CD4-positive, alpha-beta T cell treated with Interleukin-6 at 100 ng/mL for 8 hours (primary cell): ENCODE results near the gene PKD2L1.
"Not testable (repeated sequence)": the region's sequence is repeated elsewhere in the genome, so short reads cannot be mapped to it uniquely, and the experiment has no call there.

Experiments used
- DNase-seq: peaks from one replicate; pipeline ENCODE4 v3.0.0-alpha.2; 2020; ENCODE audit warnings: mixed read lengths, low spot score

Gene PKD2L1

GRCh38 chr10:100333661-100334440 lies 3.8 kb upstream of the PKD2L1 start:
- DNase-seq: no peak

GRCh38 chr10:100333106-100333505 lies 3.1 kb upstream of the PKD2L1 start:
- DNase-seq: no peak

GRCh38 chr10:100328198-100328597 lies 1.8 kb downstream of the PKD2L1 start:
- no peak for DNase-seq

- no peak for DNase-seq
Observed at GRCh38 chr10:100327718-100328009, 2.4 kb downstream of the PKD2L1 start.

- DNase-seq: no peak
Observed at GRCh38 chr10:100327007-100327717, 2.9 kb downstream of the PKD2L1 start.

- no peak for DNase-seq
Observed at GRCh38 chr10:100325158-100325557, 4.9 kb downstream of the PKD2L1 start.

- DNase-seq: no peak
Observed at GRCh38 chr10:100319707-100320402, 10.2 kb downstream of the PKD2L1 start.

GRCh38 chr10:100318207-100318606 lies 11.8 kb downstream of the PKD2L1 start:
- DNase-seq: no peak

GRCh38 chr10:100315615-100316014 lies 14.4 kb downstream of the PKD2L1 start:
- no peak for DNase-seq

GRCh38 chr10:100311298-100311697 lies 18.7 kb downstream of the PKD2L1 start:
- DNase-seq: no peak

- no peak for DNase-seq
Observed at GRCh38 chr10:100307684-100308083, 22.3 kb downstream of the PKD2L1 start.

GRCh38 chr10:100306861-100307260 lies 23.2 kb downstream of the PKD2L1 start:
- no peak for DNase-seq

GRCh38 chr10:100304414-100304813 lies 25.6 kb downstream of the PKD2L1 start:
- no peak for DNase-seq

- no peak for DNase-seq
Observed at GRCh38 chr10:100303724-100304319, 26.2 kb downstream of the PKD2L1 start.

- not testable (repeated sequence) for DNase-seq
Observed at GRCh38 chr10:100301123-100301522, 28.9 kb downstream of the PKD2L1 start.

- no peak for DNase-seq
Observed at GRCh38 chr10:100297242-100297641, 32.8 kb downstream of the PKD2L1 start.

GRCh38 chr10:100293066-100293465 lies 37.0 kb downstream of the PKD2L1 start:
- no peak for DNase-seq

- DNase-seq: not testable (repeated sequence)
Observed at GRCh38 chr10:100292300-100292699, 37.7 kb downstream of the PKD2L1 start.

- no peak for DNase-seq
Observed at GRCh38 chr10:100291356-100291755, 38.7 kb downstream of the PKD2L1 start.

GRCh38 chr10:100289641-100290040 lies 40.4 kb downstream of the PKD2L1 start:
- no peak for DNase-seq

GRCh38 chr10:100288196-100288595 lies 41.8 kb downstream of the PKD2L1 start:
- DNase-seq: no peak

GRCh38 chr10:100287756-100288155 lies 42.3 kb downstream of the PKD2L1 start:
- no peak for DNase-seq
